Glutamatergic neuron (in vitro differentiated cells): ENCODE measurements around the gene GAL. TPM values are rescaled to one million over a fixed set of nuclear protein-coding genes. Genes with fewer than 3 reads are reported as not detected.
"Not testable (repeated sequence)": the region's sequence is repeated elsewhere in the genome, so short reads cannot be mapped to it uniquely, and the experiment has no call there.

Experiments used
- DNase-seq: peaks from one replicate; pipeline ENCODE4 v3.0.0; 2022
- H3K27ac Mint-ChIP-seq: one replicate; pipeline ENCODE4 v1.8.0; 2020; ENCODE audit warnings: mild to moderate bottlenecking, mixed read lengths, inconsistent platforms; ENCODE audit not compliant: unreplicated experiment
- H3K27me3 Mint-ChIP-seq: one replicate; pipeline ENCODE4 v1.8.0; 2020; ENCODE audit warnings: mild to moderate bottlenecking, moderate library complexity, mixed read lengths, inconsistent platforms; ENCODE audit not compliant: unreplicated experiment
- H3K36me3 Mint-ChIP-seq: one replicate; pipeline ENCODE4 v1.8.0; 2020; ENCODE audit warnings: mild to moderate bottlenecking, mixed read lengths, inconsistent platforms; ENCODE audit not compliant: unreplicated experiment
- H3K4me1 Mint-ChIP-seq: one replicate; pipeline ENCODE4 v1.8.0; 2020; ENCODE audit warnings: mild to moderate bottlenecking, low read depth, mixed read lengths, inconsistent platforms; ENCODE audit not compliant: unreplicated experiment
- H3K4me3 Mint-ChIP-seq: one replicate; pipeline ENCODE4 v1.8.0; 2020; ENCODE audit warnings: mild to moderate bottlenecking, mixed read lengths, inconsistent platforms; ENCODE audit not compliant: unreplicated experiment
- H3K9me3 Mint-ChIP-seq: one replicate; pipeline ENCODE4 v1.8.0; 2020; ENCODE audit warnings: mild to moderate bottlenecking, moderate library complexity, mixed read lengths, inconsistent platforms; ENCODE audit not compliant: unreplicated experiment
- long read RNA-seq: library from polyadenylated mRNA; unstranded; transcript quantifications from one replicate; pipeline ENCODE4 v2.0.0, GENCODE V29; 2020; ENCODE audit not compliant: unreplicated experiment
- total RNA-seq: library from RNA; stranded (reverse); fragmentation: NEBNext Ultra II Directional; extraction: Animal tissue kit (Norgen Biotek cat#: 25700); gene quantifications from one replicate; pipeline ENCODE4 v1.2.1, GENCODE V29; 2021; ENCODE audit not compliant: unreplicated experiment
- TF ChIP-seq, protein P1 (sequence below): fragments of 200-600 bp; sonication (generic); IDR thresholded peaks from one replicate; pipeline ENCODE4 v1.5.0; 2021; ENCODE audit not compliant: partially characterized antibody, unreplicated experiment

The GAL gene, protein sequence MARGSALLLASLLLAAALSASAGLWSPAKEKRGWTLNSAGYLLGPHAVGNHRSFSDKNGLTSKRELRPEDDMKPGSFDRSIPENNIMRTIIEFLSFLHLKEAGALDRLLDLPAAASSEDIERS
- total RNA-seq: 37.6 TPM
- long read RNA-seq, transcript GAL-201 (6 exons, 818 nt): major isoform, 66 of 67 reads
- long read RNA-seq, partial matches to known transcripts: 0 of 67 reads
- long read RNA-seq, other reads (novel, unspliced or antisense): 1 of 67 reads

DNA sequence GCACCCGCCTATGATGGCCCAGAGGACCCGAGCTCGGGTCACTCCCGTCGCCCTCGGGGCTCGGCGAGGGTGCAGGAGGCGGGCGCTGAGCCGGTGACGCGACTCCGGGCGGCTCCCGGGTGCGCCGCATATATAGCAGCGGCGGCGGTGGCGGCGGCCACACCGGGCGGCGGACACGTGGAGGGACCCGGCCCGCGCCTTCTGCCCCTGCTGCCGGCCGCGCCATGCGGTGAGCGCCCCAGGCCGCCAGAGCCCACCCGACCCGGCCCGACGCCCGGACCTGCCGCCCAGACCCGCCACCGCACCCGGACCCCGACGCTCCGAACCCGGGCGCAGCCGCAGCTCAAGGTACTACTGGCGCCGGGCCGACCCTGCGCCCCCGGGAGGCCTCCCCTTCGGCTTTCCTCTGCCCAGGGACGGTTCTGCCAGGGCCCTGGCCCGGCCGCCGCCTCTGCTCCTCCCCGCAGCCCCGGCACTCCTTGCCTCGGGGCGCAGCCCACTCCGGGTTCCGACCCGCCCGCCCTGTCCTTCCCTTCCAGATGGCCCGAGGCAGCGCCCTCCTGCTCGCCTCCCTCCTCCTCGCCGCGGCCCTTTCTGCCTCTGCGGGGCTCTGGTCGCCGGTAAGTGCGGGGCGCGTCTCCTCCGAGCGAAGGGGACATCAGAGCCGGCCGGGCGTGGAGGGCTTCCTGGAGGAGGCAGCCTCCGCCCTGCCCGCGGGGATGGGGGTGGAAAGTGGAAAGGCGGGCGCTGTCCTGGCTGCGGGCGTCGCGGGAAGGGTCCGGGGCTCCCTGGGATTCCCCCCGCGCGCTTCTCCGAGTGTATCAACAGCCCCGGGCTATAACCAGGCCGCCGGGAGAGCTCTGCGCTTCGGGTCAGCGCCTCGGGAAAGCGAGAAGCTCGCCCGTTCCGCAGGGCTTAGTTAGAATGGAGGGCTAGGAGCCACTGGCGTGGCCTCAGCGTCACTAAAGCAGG lies at the start of gene GAL:
Gene GAL (plus strand): TSS at position 160 of the 972 bp plus-strand sequence. CDS start 380 bp downstream, at position 540.
- DNase-seq: peak; percentile 61
- H3K27ac Mint-ChIP-seq: no peak within 1 kb of the TSS
- peaks cover 14% of the 10 kb centered on the region for H3K27me3 Mint-ChIP-seq
- H3K36me3 Mint-ChIP-seq: no peaks in the 10 kb centered on the region
- peaks cover 3% of the 10 kb centered on the region for H3K9me3 Mint-ChIP-seq
- TF ChIP-seq, protein P1, sequence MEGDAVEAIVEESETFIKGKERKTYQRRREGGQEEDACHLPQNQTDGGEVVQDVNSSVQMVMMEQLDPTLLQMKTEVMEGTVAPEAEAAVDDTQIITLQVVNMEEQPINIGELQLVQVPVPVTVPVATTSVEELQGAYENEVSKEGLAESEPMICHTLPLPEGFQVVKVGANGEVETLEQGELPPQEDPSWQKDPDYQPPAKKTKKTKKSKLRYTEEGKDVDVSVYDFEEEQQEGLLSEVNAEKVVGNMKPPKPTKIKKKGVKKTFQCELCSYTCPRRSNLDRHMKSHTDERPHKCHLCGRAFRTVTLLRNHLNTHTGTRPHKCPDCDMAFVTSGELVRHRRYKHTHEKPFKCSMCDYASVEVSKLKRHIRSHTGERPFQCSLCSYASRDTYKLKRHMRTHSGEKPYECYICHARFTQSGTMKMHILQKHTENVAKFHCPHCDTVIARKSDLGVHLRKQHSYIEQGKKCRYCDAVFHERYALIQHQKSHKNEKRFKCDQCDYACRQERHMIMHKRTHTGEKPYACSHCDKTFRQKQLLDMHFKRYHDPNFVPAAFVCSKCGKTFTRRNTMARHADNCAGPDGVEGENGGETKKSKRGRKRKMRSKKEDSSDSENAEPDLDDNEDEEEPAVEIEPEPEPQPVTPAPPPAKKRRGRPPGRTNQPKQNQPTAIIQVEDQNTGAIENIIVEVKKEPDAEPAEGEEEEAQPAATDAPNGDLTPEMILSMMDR: no peak
- H3K4me1 Mint-ChIP-seq: peaks cover 4% of the 10 kb centered on the region
- peak within 1 kb of the TSS; percentile 64 for H3K4me3 Mint-ChIP-seq

DNA sequence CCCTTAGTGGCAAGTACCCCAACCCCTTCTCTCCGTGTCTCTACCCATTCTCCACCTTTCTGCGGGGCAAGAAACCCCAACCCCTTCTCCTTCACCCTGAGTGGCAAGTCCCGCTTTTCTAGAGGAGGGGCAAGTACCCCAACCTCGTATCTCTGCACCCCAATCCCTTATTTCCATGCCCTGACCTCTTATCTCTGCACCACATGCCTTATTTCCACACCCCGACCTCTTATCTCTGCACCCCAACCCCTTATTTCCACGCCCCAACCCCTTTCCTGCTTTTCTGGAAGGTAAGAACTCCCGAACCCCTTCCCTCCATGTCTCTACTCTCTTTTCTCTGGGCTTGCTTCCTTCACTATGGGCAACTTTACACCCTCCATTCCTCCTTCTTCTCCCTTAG lies 49.7 kb upstream of the GAL start:
- not testable (repeated sequence) for H3K36me3 Mint-ChIP-seq, H3K4me1 Mint-ChIP-seq, H3K4me3 Mint-ChIP-seq, DNase-seq, H3K9me3 Mint-ChIP-seq, H3K27ac Mint-ChIP-seq, H3K27me3 Mint-ChIP-seq

DNA sequence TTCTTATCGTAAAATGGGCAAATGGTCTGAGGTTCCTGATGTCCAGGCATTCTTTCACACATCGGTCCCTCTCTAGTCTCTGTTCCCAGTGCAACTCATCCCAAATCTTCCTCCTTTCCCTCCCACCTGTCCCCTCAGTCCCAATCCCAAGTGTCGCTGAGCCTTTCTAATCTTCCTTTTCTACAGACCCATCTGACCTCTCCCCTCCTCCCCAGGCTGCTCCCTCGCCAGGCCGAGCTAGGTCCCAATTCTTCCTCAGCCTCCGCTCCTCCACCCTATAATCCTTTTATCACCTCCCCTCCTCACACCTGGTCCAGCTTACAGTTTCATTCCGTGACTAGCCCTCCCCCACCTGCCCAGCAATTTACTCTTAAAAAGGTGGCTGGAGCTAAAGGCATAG lies 49.2 kb upstream of the GAL start:
- not testable (repeated sequence) for DNase-seq, H3K4me1 Mint-ChIP-seq, H3K27ac Mint-ChIP-seq

DNA sequence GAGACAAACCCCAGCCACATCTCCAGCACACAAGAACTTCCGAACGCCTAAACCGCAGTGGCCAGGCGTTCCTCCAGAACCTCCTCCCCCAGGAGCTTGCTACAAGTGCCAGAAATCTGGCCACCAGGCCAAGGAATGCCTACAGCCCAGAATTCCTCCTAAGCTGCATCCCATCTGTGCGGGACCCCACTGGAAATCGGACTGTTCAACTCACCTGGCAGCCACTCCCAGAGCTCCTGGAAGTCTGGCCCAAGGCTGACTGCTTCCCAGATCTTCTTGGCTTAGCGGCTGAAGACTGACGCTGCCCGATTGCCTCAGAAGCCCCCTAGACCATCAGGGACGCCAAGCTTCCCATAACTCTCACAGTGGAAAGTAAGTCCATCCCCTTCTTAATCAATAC lies 48.5 kb upstream of the GAL start:
- not testable (repeated sequence) for H3K36me3 Mint-ChIP-seq, H3K4me1 Mint-ChIP-seq, H3K27me3 Mint-ChIP-seq, H3K9me3 Mint-ChIP-seq, H3K4me3 Mint-ChIP-seq, DNase-seq, H3K27ac Mint-ChIP-seq

More for the DNA sequence above, 49.2 kb upstream of the GAL start:
- H3K36me3 Mint-ChIP-seq, H3K4me3 Mint-ChIP-seq, H3K27me3 Mint-ChIP-seq, H3K9me3 Mint-ChIP-seq: not testable (repeated sequence)

DNA sequence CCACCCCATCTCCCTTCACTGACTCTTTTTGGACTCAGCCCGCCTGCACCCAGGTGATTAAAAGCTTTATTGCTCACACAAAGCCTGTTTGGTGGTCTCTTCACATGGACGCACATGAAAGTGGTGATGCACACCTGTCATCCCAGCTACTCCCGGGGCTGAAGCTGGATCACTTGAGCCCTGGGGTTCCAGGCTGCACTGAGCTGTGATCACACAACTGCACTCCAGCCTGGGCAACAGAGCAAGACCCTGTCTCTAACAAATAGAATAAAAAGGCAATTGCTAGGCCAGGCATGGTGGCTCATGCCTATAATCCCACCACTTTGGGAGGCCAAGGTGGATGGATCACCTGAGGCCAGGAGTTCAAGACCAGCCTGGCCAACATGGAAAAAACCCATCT lies 45.0 kb upstream of the GAL start:
- H3K9me3 Mint-ChIP-seq, H3K27me3 Mint-ChIP-seq, H3K4me3 Mint-ChIP-seq, H3K27ac Mint-ChIP-seq, H3K4me1 Mint-ChIP-seq, DNase-seq, H3K36me3 Mint-ChIP-seq: not testable (repeated sequence)

DNA sequence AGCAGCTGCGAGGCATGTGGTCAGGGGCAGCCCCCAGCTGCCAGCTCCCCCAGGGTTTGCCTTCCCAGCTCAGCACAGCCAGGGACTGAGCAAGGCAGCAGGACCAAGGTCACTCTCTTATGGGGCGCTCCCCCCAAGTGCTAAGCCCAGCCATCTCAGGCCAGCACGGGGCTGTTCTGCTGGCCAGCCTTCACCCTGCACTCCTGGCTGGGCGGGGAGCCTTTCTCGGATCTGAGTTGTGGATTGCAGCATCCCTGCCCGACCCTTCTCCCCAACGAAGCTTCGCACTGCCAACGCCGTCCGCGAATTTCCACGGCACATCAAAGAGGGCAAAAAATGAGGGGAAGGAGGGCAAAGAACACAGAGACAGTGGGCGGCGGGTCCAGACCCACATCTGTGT lies 42.5 kb upstream of the GAL start:
- H3K27me3 Mint-ChIP-seq: peaks cover 2% of the 10 kb centered on the region
- H3K4me3 Mint-ChIP-seq: no peak overlapping the region
- H3K4me1 Mint-ChIP-seq: no peaks in the 10 kb centered on the region
- DNase-seq: no peak
- no peak overlapping the region for H3K27ac Mint-ChIP-seq
- TF ChIP-seq, protein P1: no peak
- H3K36me3 Mint-ChIP-seq: peaks cover 10% of the 10 kb centered on the region
- peaks cover 1% of the 10 kb centered on the region for H3K9me3 Mint-ChIP-seq

DNA sequence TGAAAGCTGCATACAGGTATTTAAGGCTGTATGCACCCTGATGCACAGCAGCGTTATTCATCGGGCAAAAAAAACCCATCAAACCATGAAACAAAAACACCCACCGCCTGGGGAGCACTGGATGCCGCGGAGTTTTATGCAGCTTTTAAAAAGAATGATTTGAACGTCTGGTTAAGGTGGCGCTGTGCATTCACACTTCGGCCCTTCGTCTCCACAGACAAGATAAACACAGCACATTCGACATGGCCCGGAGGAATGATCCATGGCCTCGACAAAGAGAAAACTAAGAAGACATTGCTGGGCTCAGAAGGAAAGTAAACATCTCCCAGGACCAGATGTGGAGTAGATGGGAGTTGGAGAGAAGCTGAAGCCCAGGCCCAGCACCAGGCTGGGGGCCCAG lies 40.8 kb upstream of the GAL start:
- H3K36me3 Mint-ChIP-seq: peaks cover 15% of the 10 kb centered on the region
- peaks cover under 1% of the 10 kb centered on the region for H3K27me3 Mint-ChIP-seq
- TF ChIP-seq, protein P1: no peak
- no peaks in the 10 kb centered on the region for H3K4me1 Mint-ChIP-seq
- DNase-seq: no peak
- H3K27ac Mint-ChIP-seq: no peak overlapping the region
- H3K4me3 Mint-ChIP-seq: no peak overlapping the region
- peaks cover 1% of the 10 kb centered on the region for H3K9me3 Mint-ChIP-seq
